K562 (cell line): Measurements from ENCODE around the gene GINS2. TPM values are rescaled to one million over a fixed set of nuclear protein-coding genes. Genes with fewer than 3 reads are reported as not detected.

Experiments used
- ATAC-seq: fragments of 200-7000 bp; cut with Tn5 transposase; 3 replicates; pipeline ENCODE4 v1.9.1; 2020; ENCODE audit warnings: moderate library complexity
- BruUV-seq: library from RNA; stranded (reverse); fragments of 400-500 nt; replicated peaks from 2 replicates; lab custom pipeline; 2021; lab: Mats Ljungman, UMichigan
- CTCF ChIA-PET: fragments of 300-600 bp; formaldehyde crosslinking; extraction: SDS; loops from one replicate; lab custom pipeline; 2021; ENCODE audit warnings: low intra/inter-chr PET ratio; lab: Yijun Ruan, JAX
- POLR2A ChIA-PET: fragments of 300-600, 350-650 bp; sonication (Branson Sonifier 250); formaldehyde crosslinking; extraction: SDS; loops from one replicate; lab custom pipeline; 2021; ENCODE audit warnings: antibody characterized with exemption, inconsistent platforms; lab: Yijun Ruan, JAX
- DNase-seq, 4 experiments: peaks; one replicate each; pipeline versions ENCODE4 v3.0.0 to v3.0.0-alpha.2; 2011 to 2018; ENCODE audit warnings: low spot score in 3 of 4, mixed read lengths in 3 of 4; ENCODE audit errors: extremely low read depth in 1 of 4
- FAIRE-seq: peaks from 2 replicates; lab custom pipeline; 2011; peaks lifted over from hg19 to GRCh38; lab: Jason Lieb, UNC
- H2AFZ ChIP-seq: 2 replicates; pipeline ENCODE4 v1.6.0; 2011; ENCODE audit warnings: low read depth, low read length, control low read depth, inconsistent platforms
- H3K27ac ChIP-seq: fragments of 200-600 bp; 3 replicates; pipeline ENCODE4 v1.8.0; 2011; ENCODE audit warnings: low read depth, mild to moderate bottlenecking, control low read depth, inconsistent platforms, low read length, moderate library complexity, mixed read lengths; ENCODE audit errors: extremely low read depth
- H3K27me3 ChIP-seq, 2 experiments: fragments of 300-600 bp in 1 of 2; 2 replicates in 1 of 2; 3 replicates in 1 of 2; pipeline versions ENCODE4 v1.6.0 to v1.8.0; 2011; ENCODE audit warnings: inconsistent platforms in 2 of 2, low read length in 2 of 2, mild to moderate bottlenecking in 1 of 2, mixed read lengths in 1 of 2, moderate library complexity in 1 of 2; ENCODE audit not compliant: control insufficient read depth in 2 of 2, insufficient read depth in 2 of 2
- H3K36me3 ChIP-seq: fragments of 300-600 bp; 3 replicates; pipeline ENCODE4 v1.8.0; 2011; ENCODE audit warnings: mild to moderate bottlenecking, low read length, inconsistent platforms; ENCODE audit not compliant: control insufficient read depth, insufficient read depth
- H3K4me1 ChIP-seq, 2 experiments: fragments of 200-600 bp in 1 of 2; replicated peaks in 1 of 2; 2 replicates in 1 of 2; 3 replicates in 1 of 2; pipeline versions ENCODE4 v1.5.1 to v1.8.0; 2011; ENCODE audit warnings: inconsistent platforms in 2 of 2, low read length in 2 of 2, mild to moderate bottlenecking in 1 of 2, mixed read lengths in 1 of 2, moderate library complexity in 1 of 2; ENCODE audit not compliant: control insufficient read depth in 2 of 2, insufficient read depth in 2 of 2
- H3K4me2 ChIP-seq: 2 replicates; pipeline ENCODE4 v1.6.1; 2011; ENCODE audit warnings: low read length, control low read depth, inconsistent platforms, mixed read lengths; ENCODE audit not compliant: insufficient read depth
- H3K4me3 ChIP-seq: fragments of 200-600 bp; sonication (generic), shearing (Covaris generic); 2 replicates; pipeline ENCODE4 v1.5.1; 2016; ENCODE audit warnings: control low read depth, inconsistent platforms
- H3K79me2 ChIP-seq: fragments of 200-600 bp; 3 replicates; pipeline ENCODE4 v1.8.0; 2011; ENCODE audit warnings: low read length, inconsistent platforms; ENCODE audit not compliant: control insufficient read depth, insufficient read depth
- H3K9ac ChIP-seq, 2 experiments: 2 replicates each; pipeline versions ENCODE4 v1.6.0 to v1.6.1; 2011; ENCODE audit warnings: low read depth in 2 of 2, low read length in 2 of 2, control low read depth in 1 of 2, inconsistent platforms in 1 of 2, mild to moderate bottlenecking in 1 of 2, mixed read lengths in 1 of 2; ENCODE audit not compliant: insufficient read depth in 1 of 2
- H3K9me1 ChIP-seq: one replicate; pipeline ENCODE4 v1.6.0; 2011; ENCODE audit warnings: inconsistent platforms, mild to moderate bottlenecking, low read length, moderate library complexity; ENCODE audit not compliant: control insufficient read depth, insufficient read depth
- H3K9me3 ChIP-seq: replicated peaks from 2 replicates; pipeline ENCODE4 v1.5.1; 2011; ENCODE audit warnings: low read depth, low read length, inconsistent platforms; ENCODE audit not compliant: control insufficient read depth, insufficient read depth
- H4K20me1 ChIP-seq: replicated peaks from 2 replicates; pipeline ENCODE4 v1.6.1; 2011; ENCODE audit warnings: low read length, inconsistent platforms, mixed read lengths; ENCODE audit not compliant: control insufficient read depth, insufficient read depth
- ID3 ChIP-seq, 2 experiments: fragments of 250-450 bp in 1 of 2; fragments of 450-650 bp in 1 of 2; sonication (Bioruptor Pico) in 1 of 2; IDR thresholded peaks; 2 replicates each; pipeline versions ENCODE4 v1.6.1 to v1.8.0; 2016 to 2021; ENCODE audit warnings: mild to moderate bottlenecking in 2 of 2, moderate library complexity in 2 of 2, missing compliant biosample characterization in 1 of 2, missing genetic modification characterization in 1 of 2
- ZBTB33 ChIP-seq: sonication (generic); formaldehyde crosslinking; IDR thresholded peaks from 2 replicates; pipeline ENCODE4 v1.8.1; 2023; ENCODE audit warnings: mild to moderate bottlenecking, missing genetic modification reagents
- WGBS: fragments of 100-300 bp; shearing (Covaris generic); methylation state at CpG from one replicate; pipeline ENCODE4 v1.1.6; 2016; ENCODE audit warnings: low coverage, mixed read lengths; ENCODE audit not compliant: insufficient coverage; ENCODE audit errors: missing lambda C conversion rate; 5-methylcytosine and 5-hydroxymethylcytosine counted together
- in situ Hi-C: fragments of 300-500 bp; cut with MboI; formaldehyde crosslinking; loops from 4 replicates; pipeline ENCODE4 v1.15.0; 2018; ENCODE audit warnings: inconsistent platforms, mixed read lengths
- intact Hi-C: fragments of 100-400 bp; cut with micrococcal nuclease; formaldehyde crosslinking; loops from 2 replicates; pipeline ENCODE4 v1.14.2; 2022
- polyA plus RNA-seq, 8 experiments: library from polyadenylated mRNA; depleted of rRNA in 4 of 8; stranded (reverse) in 5 of 8; unstranded in 3 of 8; fragments of >200 nt; fragmentation: Nextera tagmentation in 2 of 8; fragmentation: Illumina TruSeq in 1 of 8; extraction: Ambion mirVana in 2 of 8; extraction: Trizol in 1 of 8; gene quantifications; 2 replicates each; pipeline versions ENCODE4 v1.2.1 to v1.2.3, GENCODE V29; 2011 to 2014; ENCODE audit warnings: inconsistent platforms in 1 of 8, missing spikeins in 1 of 8
- total RNA-seq, 7 experiments: library from RNA; depleted of rRNA in 6 of 7; stranded (reverse); fragments of >200 nt in 6 of 7; fragmentation: Illumina TruSeq in 2 of 7; extraction: Trizol in 2 of 7; gene quantifications; 2 replicates each; pipeline versions ENCODE4 v1.2.1 to v1.2.3, GENCODE V29; 2011 to 2021; ENCODE audit warnings: low replicate concordance in 1 of 7

GINS2 gene
- total and polyA plus RNA-seq, 9 of the 15 experiments (the other 6 are each of a cell fraction or from before 2014, with no cell fraction given), result 40.4 to 76.2 (median 44.6) TPM

- no peak for ATAC-seq
- no TSS peak for BruUV-seq
- TF ChIP-seq ZBTB33 (CRISPR knock-in tag) (peak; percentile 74), ID3 (CRISPR knock-in tag; IDR thresholded peaks at IDR 0.05) (no peak), ID3 (tag; IDR thresholded peaks at IDR 0.05) (no peak)
- TF ChIP-seq, all 486 proteins: peak for 1
- H3K4me1 ChIP-seq, result peaks cover 0 to 90% of the 10 kb centered on the region in 2 experiments; a peak in 2 of 5 replicates
- 86% methylated on average over 16 of the region's 31 CpGs for WGBS
- no peak overlapping the region; a peak in 1 of 4 replicates for H3K9ac ChIP-seq
- H3K4me2 ChIP-seq, result no peak overlapping the region
- in situ Hi-C loops (no loop called here), intact Hi-C loops (no loop called here)
- no peaks in the 10 kb centered on the region for H3K9me3 ChIP-seq
- peaks cover 83% of the 10 kb centered on the region for H4K20me1 ChIP-seq
- peaks cover 99% of the 10 kb centered on the region for H3K79me2 ChIP-seq
- peaks cover 14% of the 10 kb centered on the region for H3K9me1 ChIP-seq
- no peak overlapping the region for H3K4me3 ChIP-seq
- H3K27me3 ChIP-seq, result no peaks in the 10 kb centered on the region
- ChIA-PET CTCF (no interaction called here), POLR2A (interaction anchor here (0.6 kb wide), 2 partner anchors 383 to 1683 kb away, joined by 3 read pairs; no protein-coding TSS in a partner anchor)
- peaks cover 99% of the 10 kb centered on the region for H3K36me3 ChIP-seq
- H2AFZ ChIP-seq, result no peak overlapping the region
- DNase-seq (no peak), FAIRE-seq (no peak)
- H3K27ac ChIP-seq, result no peak overlapping the region
These were observed 48.2 kb downstream of the GINS2 start for GRCh38 chr16:85640585-85640984.
